ENCODE results near the gene ATF4.

DNA sequence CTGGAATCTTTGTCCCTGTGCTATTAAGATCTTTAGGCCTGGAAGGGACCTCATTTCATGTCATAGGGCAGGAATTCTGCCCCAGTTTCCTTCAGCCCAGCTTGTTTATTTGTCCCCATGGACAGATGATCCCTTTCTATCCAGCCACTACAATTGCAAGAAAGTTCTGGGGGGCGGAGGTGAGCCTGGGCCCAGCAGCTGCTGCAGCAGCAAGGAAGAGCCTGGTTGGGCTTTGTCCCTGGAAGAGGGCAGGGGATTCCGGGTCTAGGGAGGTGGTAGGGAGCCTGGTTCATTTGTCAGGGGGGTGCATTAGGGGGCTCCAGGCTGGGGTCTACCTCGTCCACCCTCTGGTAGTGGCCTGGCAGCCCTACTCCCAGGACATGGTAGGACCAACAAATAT, 33.8 kb downstream of the ATF4 start:
- TF ChIP-seq, protein P1, sequence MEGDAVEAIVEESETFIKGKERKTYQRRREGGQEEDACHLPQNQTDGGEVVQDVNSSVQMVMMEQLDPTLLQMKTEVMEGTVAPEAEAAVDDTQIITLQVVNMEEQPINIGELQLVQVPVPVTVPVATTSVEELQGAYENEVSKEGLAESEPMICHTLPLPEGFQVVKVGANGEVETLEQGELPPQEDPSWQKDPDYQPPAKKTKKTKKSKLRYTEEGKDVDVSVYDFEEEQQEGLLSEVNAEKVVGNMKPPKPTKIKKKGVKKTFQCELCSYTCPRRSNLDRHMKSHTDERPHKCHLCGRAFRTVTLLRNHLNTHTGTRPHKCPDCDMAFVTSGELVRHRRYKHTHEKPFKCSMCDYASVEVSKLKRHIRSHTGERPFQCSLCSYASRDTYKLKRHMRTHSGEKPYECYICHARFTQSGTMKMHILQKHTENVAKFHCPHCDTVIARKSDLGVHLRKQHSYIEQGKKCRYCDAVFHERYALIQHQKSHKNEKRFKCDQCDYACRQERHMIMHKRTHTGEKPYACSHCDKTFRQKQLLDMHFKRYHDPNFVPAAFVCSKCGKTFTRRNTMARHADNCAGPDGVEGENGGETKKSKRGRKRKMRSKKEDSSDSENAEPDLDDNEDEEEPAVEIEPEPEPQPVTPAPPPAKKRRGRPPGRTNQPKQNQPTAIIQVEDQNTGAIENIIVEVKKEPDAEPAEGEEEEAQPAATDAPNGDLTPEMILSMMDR (IDR thresholded peaks at IDR 0.05; ENCODE audit: insufficient read depth, low read length): no peak
- no peak for TF ChIP-seq REST (IDR thresholded peaks at IDR 0.05; ENCODE audit: insufficient replicate concordance, low read depth)
- TF ChIP-seq POLR2AphosphoS5 (IDR thresholded peaks at IDR 0.05; ENCODE audit: low read depth): no peak
- no peak for TF ChIP-seq SPI1 (IDR thresholded peaks at IDR 0.05; ENCODE audit: borderline replicate concordance, low read depth)
